HG03442 (cell line): ENCODE measurements around the gene PLA2G6.
"Not testable (repeated sequence)": the region's sequence is repeated elsewhere in the genome, so short reads cannot be mapped to it uniquely, and the experiment has no call there.

Experiments
- ATAC-seq: cut with Tn5 transposase; IDR thresholded peaks from one replicate; pipeline ENCODE4 v1.9.1; 2021; ENCODE audit warnings: mild to moderate bottlenecking, moderate library complexity; ENCODE audit not compliant: unreplicated experiment

Gene PLA2G6

GRCh38 chr22:38135133-38135706, 46.4 kb downstream of the PLA2G6 start:
- ATAC-seq: no peak

GRCh38 chr22:38133331-38133730, 48.3 kb downstream of the PLA2G6 start:
- no peak for ATAC-seq

- no peak for ATAC-seq
Measured at GRCh38 chr22:38132794-38133193, 48.8 kb downstream of the PLA2G6 start.

- ATAC-seq: no peak
Measured at GRCh38 chr22:38132136-38132535, 49.5 kb downstream of the PLA2G6 start.

- no peak for ATAC-seq
Measured at GRCh38 chr22:38131399-38131798, 50.2 kb downstream of the PLA2G6 start.

- no peak for ATAC-seq
Measured at GRCh38 chr22:38129856-38130255, 51.8 kb downstream of the PLA2G6 start.

- no peak for ATAC-seq
Measured at GRCh38 chr22:38129021-38129420, 52.6 kb downstream of the PLA2G6 start.

- ATAC-seq: no peak
Measured at GRCh38 chr22:38127869-38128268, 53.8 kb downstream of the PLA2G6 start.

- ATAC-seq: no peak
Measured at GRCh38 chr22:38126928-38127668, 54.5 kb downstream of the PLA2G6 start.

- ATAC-seq: no peak
Measured at GRCh38 chr22:38125751-38126201, 55.9 kb downstream of the PLA2G6 start.

- no peak for ATAC-seq
Measured at GRCh38 chr22:38125038-38125610, 56.5 kb downstream of the PLA2G6 start.

GRCh38 chr22:38124236-38124974, 57.2 kb downstream of the PLA2G6 start:
- no peak for ATAC-seq

- no peak for ATAC-seq
Measured at GRCh38 chr22:38122616-38123015, 59.0 kb downstream of the PLA2G6 start.

- ATAC-seq: no peak
Measured at GRCh38 chr22:38120359-38121110, 61.1 kb downstream of the PLA2G6 start.

GRCh38 chr22:38118747-38119146, 62.9 kb downstream of the PLA2G6 start:
- ATAC-seq: not testable (repeated sequence)

GRCh38 chr22:38118182-38118581, 63.4 kb downstream of the PLA2G6 start:
- no peak for ATAC-seq

GRCh38 chr22:38117556-38117955, 64.1 kb downstream of the PLA2G6 start:
- not testable (repeated sequence) for ATAC-seq

GRCh38 chr22:38115423-38116205, 66.0 kb downstream of the PLA2G6 start:
- no peak for ATAC-seq

GRCh38 chr22:38114484-38115398, 66.9 kb downstream of the PLA2G6 start:
- ATAC-seq: no peak
